Loucy (cell line): Measurements from ENCODE around the gene RAPGEF5.
"Not testable (repeated sequence)": the region's sequence is repeated elsewhere in the genome, so short reads cannot be mapped to it uniquely, and the experiment has no call there.

Experiments used
- H2AFZ ChIP-seq: fragments of 200-600 bp; sonication (generic); 2 replicates; pipeline ENCODE4 v1.6.0; 2016; ENCODE audit warnings: antibody characterized with exemption, mild to moderate bottlenecking, low read length, moderate library complexity
- H3F3A ChIP-seq: fragments of 200-600 bp; 2 replicates; pipeline ENCODE4 v1.6.0; 2016; ENCODE audit warnings: antibody characterized with exemption, low read depth, mild to moderate bottlenecking
- H3K27me3 ChIP-seq: fragments of 200-600 bp; sonication (generic); 2 replicates; pipeline ENCODE4 v1.6.1; 2014; ENCODE audit warnings: low read length, mild to moderate bottlenecking; ENCODE audit not compliant: insufficient read depth, poor library complexity, severe bottlenecking
- H3K36me3 ChIP-seq: fragments of 200-600 bp; sonication (generic); 2 replicates; pipeline ENCODE4 v1.6.1; 2016; ENCODE audit warnings: low read length; ENCODE audit not compliant: insufficient read depth
- H3K4me1 ChIP-seq: fragments of 200-600 bp; sonication (generic); 2 replicates; pipeline ENCODE4 v1.5.1; 2014; ENCODE audit warnings: low read length, mild to moderate bottlenecking; ENCODE audit not compliant: insufficient read depth, poor library complexity, severe bottlenecking
- H3K4me2 ChIP-seq: fragments of 200-600 bp; sonication (generic); 2 replicates; pipeline ENCODE4 v1.6.0; 2014; ENCODE audit warnings: antibody characterized with exemption, low read length, low read depth, mild to moderate bottlenecking; ENCODE audit not compliant: poor library complexity, severe bottlenecking
- H3K4me3 ChIP-seq: fragments of 200-600 bp; sonication (generic); 2 replicates; pipeline ENCODE4 v1.5.1; 2014; ENCODE audit warnings: low read length, mild to moderate bottlenecking, mixed read lengths; ENCODE audit not compliant: poor library complexity, severe bottlenecking
- H3K79me2 ChIP-seq: fragments of 200-600 bp; sonication (generic); 2 replicates; pipeline ENCODE4 v1.6.1; 2014; ENCODE audit warnings: low read length; ENCODE audit not compliant: insufficient read depth
- H3K9ac ChIP-seq: fragments of 200-600 bp; sonication (generic); 2 replicates; pipeline ENCODE4 v1.6.0; 2014; ENCODE audit warnings: mild to moderate bottlenecking, low read depth, low read length, moderate library complexity; ENCODE audit not compliant: poor library complexity, severe bottlenecking
- H3K9me2 ChIP-seq: fragments of 200-600 bp; sonication (generic); replicated peaks from 2 replicates; pipeline ENCODE4 v1.6.1; 2016; ENCODE audit warnings: low read depth, low read length, mixed read lengths
- H3K9me3 ChIP-seq: fragments of 200-600 bp; sonication (generic); 2 replicates; pipeline ENCODE4 v1.6.1; 2014; ENCODE audit warnings: mild to moderate bottlenecking, antibody characterized with exemption, low read length, low read depth; ENCODE audit not compliant: insufficient read depth
- H4K20me1 ChIP-seq: fragments of 200-600 bp; sonication (generic); 2 replicates; pipeline ENCODE4 v1.6.0; 2014; ENCODE audit warnings: antibody characterized with exemption, low read length, mild to moderate bottlenecking; ENCODE audit not compliant: insufficient read depth, poor library complexity, severe bottlenecking
- EZH2phosphoT487 ChIP-seq: fragments of 200-600 bp; IDR thresholded peaks from 2 replicates; pipeline ENCODE4 v1.6.1; 2018; ENCODE audit warnings: antibody characterized with exemption, mild to moderate bottlenecking, moderate library complexity, borderline replicate concordance
- TF ChIP-seq, protein P1 (sequence below): fragments of 200-600 bp; sonication (generic); conservative IDR thresholded peaks from 2 replicates; pipeline ENCODE4 v1.5.1; 2014; ENCODE audit warnings: mild to moderate bottlenecking, antibody characterized with exemption, low read length

Gene RAPGEF5

GRCh38 chr7:22082553-22082885 lies 274.4 kb downstream of the RAPGEF5 start:
- Histone ChIP-seq H2AFZ (peak overlapping the region; percentile 92), H3K79me2 (no peaks in the 10 kb centered on the region), H3K9ac (peak overlapping the region; percentile 85)

DNA sequence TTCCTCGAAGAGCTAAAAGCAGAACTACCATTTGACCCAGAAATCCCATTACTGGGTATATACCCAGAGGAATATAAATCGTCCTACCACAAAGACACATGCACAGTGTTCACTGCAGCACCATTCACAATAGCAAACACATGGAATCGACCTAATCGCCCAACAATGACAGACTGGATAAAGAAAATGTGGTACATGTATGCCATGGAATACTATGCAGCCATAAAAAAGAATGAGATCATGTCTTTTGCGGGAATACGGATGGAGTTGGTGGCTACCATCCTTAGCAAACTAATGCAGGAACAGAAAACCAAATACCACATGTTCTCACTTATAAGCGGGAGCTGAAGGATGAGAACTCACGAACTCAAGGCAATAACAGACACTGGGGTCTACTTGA lies 276.7 kb downstream of the RAPGEF5 start:
- not testable (repeated sequence) for H3K9me3 ChIP-seq, H3K79me2 ChIP-seq, H3K9me2 ChIP-seq, H4K20me1 ChIP-seq, H3K36me3 ChIP-seq, H3K27me3 ChIP-seq, H3K9ac ChIP-seq, H3K4me3 ChIP-seq, H3K4me2 ChIP-seq, H2AFZ ChIP-seq, H3F3A ChIP-seq
- H3K4me1 ChIP-seq, result peaks cover 11% of the 10 kb centered on the region

More at GRCh38 chr7:22082553-22082885, 274.4 kb downstream of the RAPGEF5 start:
- H3K27me3 ChIP-seq, result no peaks in the 10 kb centered on the region
- H4K20me1 ChIP-seq, result no peaks in the 10 kb centered on the region
- H3K36me3 ChIP-seq, result no peaks in the 10 kb centered on the region
- H3K4me1 ChIP-seq, result peaks cover 11% of the 10 kb centered on the region
- H3K4me2 ChIP-seq, result peak overlapping the region; percentile 89
- TF ChIP-seq EZH2phosphoT487, result no peak
- TF ChIP-seq, protein P1, sequence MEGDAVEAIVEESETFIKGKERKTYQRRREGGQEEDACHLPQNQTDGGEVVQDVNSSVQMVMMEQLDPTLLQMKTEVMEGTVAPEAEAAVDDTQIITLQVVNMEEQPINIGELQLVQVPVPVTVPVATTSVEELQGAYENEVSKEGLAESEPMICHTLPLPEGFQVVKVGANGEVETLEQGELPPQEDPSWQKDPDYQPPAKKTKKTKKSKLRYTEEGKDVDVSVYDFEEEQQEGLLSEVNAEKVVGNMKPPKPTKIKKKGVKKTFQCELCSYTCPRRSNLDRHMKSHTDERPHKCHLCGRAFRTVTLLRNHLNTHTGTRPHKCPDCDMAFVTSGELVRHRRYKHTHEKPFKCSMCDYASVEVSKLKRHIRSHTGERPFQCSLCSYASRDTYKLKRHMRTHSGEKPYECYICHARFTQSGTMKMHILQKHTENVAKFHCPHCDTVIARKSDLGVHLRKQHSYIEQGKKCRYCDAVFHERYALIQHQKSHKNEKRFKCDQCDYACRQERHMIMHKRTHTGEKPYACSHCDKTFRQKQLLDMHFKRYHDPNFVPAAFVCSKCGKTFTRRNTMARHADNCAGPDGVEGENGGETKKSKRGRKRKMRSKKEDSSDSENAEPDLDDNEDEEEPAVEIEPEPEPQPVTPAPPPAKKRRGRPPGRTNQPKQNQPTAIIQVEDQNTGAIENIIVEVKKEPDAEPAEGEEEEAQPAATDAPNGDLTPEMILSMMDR, result no peak
- H3K4me3 ChIP-seq, result peak overlapping the region; percentile 85
- no peaks in the 10 kb centered on the region for H3K9me3 ChIP-seq
- no peaks in the 10 kb centered on the region for H3F3A ChIP-seq
- H3K9me2 ChIP-seq, result no peaks in the 10 kb centered on the region

DNA sequence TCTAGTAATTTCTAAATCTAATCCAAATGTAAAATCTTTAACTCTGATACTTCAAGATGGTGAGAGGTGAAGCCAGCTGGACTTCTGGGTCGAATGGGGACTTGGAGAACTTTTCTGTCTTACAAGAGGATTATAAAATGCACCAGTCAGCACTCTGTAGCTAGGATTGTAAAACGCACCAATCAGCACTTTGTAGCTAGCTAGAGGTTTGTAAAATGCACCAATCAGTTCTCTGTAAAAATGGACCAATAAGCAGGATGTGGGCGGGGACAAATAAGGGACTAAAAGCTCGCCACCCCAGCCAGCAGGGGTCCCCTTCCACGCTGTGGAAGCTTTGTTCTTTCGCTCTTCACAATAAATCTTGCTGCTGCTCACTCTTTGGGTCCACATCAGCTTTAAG lies 278.1 kb downstream of the RAPGEF5 start:
- H3K36me3 ChIP-seq, H3K4me3 ChIP-seq, H3K9me3 ChIP-seq, H3K4me2 ChIP-seq, H2AFZ ChIP-seq, H3K79me2 ChIP-seq, H3K9me2 ChIP-seq, H3K4me1 ChIP-seq, H3K27me3 ChIP-seq, H3F3A ChIP-seq, H3K9ac ChIP-seq, H4K20me1 ChIP-seq: not testable (repeated sequence)

DNA sequence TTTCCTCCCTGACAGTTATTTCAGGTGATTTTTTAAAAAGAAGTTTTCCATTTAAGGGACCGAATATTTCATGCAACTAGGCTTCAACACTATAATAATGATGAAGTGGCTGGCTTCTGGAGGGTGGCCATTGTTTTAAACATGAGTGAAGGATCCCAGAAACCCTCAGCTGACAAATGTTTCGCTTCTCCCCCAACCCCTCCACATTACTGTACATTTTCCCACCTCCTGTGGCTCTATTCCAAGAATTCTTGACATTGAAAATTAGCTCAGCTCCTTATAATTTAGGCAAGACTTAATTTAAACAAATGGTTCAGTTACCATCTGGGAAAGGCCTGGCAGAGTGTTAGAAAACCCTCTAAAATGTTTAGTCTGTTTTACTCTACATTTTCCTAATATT lies 281.4 kb downstream of the RAPGEF5 start:
- no peaks in the 10 kb centered on the region for H3K4me1 ChIP-seq
- TF ChIP-seq, protein P1, result no peak
- no peak for TF ChIP-seq EZH2phosphoT487
- H3K9me2 ChIP-seq, result no peaks in the 10 kb centered on the region
- no peaks in the 10 kb centered on the region for H4K20me1 ChIP-seq
- peak overlapping the region; percentile 52 for H2AFZ ChIP-seq
- H3K36me3 ChIP-seq, result no peaks in the 10 kb centered on the region
- H3F3A ChIP-seq, result no peaks in the 10 kb centered on the region
- H3K4me3 ChIP-seq, result no peak overlapping the region
- no peak overlapping the region for H3K9ac ChIP-seq
- no peaks in the 10 kb centered on the region for H3K27me3 ChIP-seq
- no peaks in the 10 kb centered on the region for H3K9me3 ChIP-seq
- H3K4me2 ChIP-seq, result no peak overlapping the region
- H3K79me2 ChIP-seq, result no peaks in the 10 kb centered on the region
